Gastroesophageal sphincter (tissue), 4 donors: ENCODE data around the gene FYB2. TPM values are rescaled to one million over a fixed set of nuclear protein-coding genes. Genes with fewer than 3 reads are reported as not detected.

Experiments
- ATAC-seq: fragments of 150-250 bp; one replicate; pipeline ENCODE4 v1.9.1; 2016; ENCODE audit warnings: mild to moderate bottlenecking, moderate library complexity
- H3K27ac ChIP-seq, 4 donors: fragments of 200-600 bp; sonication (generic) in 3 of 4; 1 replicate in 3 of 4; 2 replicates in 1 of 4; pipeline ENCODE4 v1.5.1; 2016 to 2019
- H3K27me3 ChIP-seq: fragments of 200-600 bp; sonication (generic); one replicate; pipeline ENCODE4 v1.5.1; 2019
- H3K36me3 ChIP-seq, 2 donors: fragments of 200-600 bp; sonication (generic); one replicate each; pipeline ENCODE4 v1.5.1; 2019; ENCODE audit warnings: control low read depth in 1 of 2
- H3K4me1 ChIP-seq, 3 donors: fragments of 200-600 bp; sonication (generic); 1 replicate in 2 of 3; 2 replicates in 1 of 3; pipeline ENCODE4 v1.5.1; 2016 to 2019; ENCODE audit warnings: control low read depth in 2 of 3
- H3K4me3 ChIP-seq, 2 donors: fragments of 200-600 bp; sonication (generic); one replicate each; pipeline ENCODE4 v1.5.1; 2019; ENCODE audit warnings: mild to moderate bottlenecking in 1 of 2, moderate library complexity in 1 of 2
- H3K9me3 ChIP-seq, 3 donors: fragments of 200-600 bp; sonication (generic); one replicate each; pipeline ENCODE4 v1.5.1; 2017 to 2019; ENCODE audit warnings: control low read depth in 2 of 3
- EP300 ChIP-seq: sonication (generic); formaldehyde crosslinking; IDR thresholded peaks from one replicate; pipeline ENCODE4 v1.6.1; 2017; ENCODE audit warnings: antibody characterized with exemption, mild to moderate bottlenecking
- POLR2A ChIP-seq, 2 donors: fragments of 450-650 bp; IDR thresholded peaks; one replicate each; pipeline ENCODE4 v1.6.1; 2017; ENCODE audit warnings: antibody characterized with exemption in 2 of 2, mild to moderate bottlenecking in 2 of 2, moderate library complexity in 1 of 2
- POLR2AphosphoS5 ChIP-seq: sonication (generic); formaldehyde crosslinking; IDR thresholded peaks from one replicate; pipeline ENCODE4 v1.6.1; 2017; ENCODE audit warnings: antibody characterized with exemption
- WGBS, 2 donors: methylation state at CpG; one replicate each; pipeline ENCODE4 v1.1.5; 2018; ENCODE audit warnings: low coverage in 1 of 2; 5-methylcytosine and 5-hydroxymethylcytosine counted together
- total RNA-seq, 4 donors: library from RNA; depleted of rRNA; stranded (reverse); fragments of >200 nt; gene quantifications; one replicate each; pipeline ENCODE4 v1.1.0, GENCODE V29; 2016
- TF ChIP-seq, protein P1 (sequence below), 4 experiments: fragments of 200-600 bp in 2 of 4; fragments of 450-650 bp in 2 of 4; sonication (generic) in 1 of 4; IDR thresholded peaks; one replicate each; pipeline ENCODE4 v1.5.1; 2017 to 2019; ENCODE audit warnings: antibody characterized with exemption in 4 of 4, mild to moderate bottlenecking in 2 of 4, moderate library complexity in 2 of 4

FYB2 gene
- total RNA-seq, 4 donors from 2014 or later = 0.64 TPM; not detected in 3

DNA sequence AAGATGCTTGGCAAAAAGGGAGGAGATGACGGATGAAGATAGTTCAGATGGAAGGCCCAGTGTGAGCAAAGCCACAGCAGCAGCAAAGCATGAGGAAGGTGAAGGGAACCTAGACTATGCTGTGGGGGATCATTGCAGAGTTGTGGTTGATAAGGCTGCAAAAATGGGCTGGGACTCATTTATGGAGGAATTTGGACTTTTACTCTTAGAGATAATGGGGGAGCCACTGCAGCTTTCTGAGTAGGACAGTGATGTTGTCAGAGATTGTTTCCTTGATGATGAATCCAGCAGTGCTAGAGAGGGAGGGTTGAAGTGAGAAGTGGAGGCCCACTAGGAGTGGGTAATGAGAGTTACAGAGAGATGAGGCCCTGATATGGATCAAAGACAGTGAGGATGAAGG lies 33.3 kb upstream of the FYB2 start:
- H3K36me3 ChIP-seq = no peaks in the 10 kb centered on the region
- no peaks in the 10 kb centered on the region for H3K4me1 ChIP-seq
- no peak overlapping the region for H3K4me3 ChIP-seq
- peaks cover under 1% of the 10 kb centered on the region for H3K27me3 ChIP-seq
- TF ChIP-seq, protein P1, sequence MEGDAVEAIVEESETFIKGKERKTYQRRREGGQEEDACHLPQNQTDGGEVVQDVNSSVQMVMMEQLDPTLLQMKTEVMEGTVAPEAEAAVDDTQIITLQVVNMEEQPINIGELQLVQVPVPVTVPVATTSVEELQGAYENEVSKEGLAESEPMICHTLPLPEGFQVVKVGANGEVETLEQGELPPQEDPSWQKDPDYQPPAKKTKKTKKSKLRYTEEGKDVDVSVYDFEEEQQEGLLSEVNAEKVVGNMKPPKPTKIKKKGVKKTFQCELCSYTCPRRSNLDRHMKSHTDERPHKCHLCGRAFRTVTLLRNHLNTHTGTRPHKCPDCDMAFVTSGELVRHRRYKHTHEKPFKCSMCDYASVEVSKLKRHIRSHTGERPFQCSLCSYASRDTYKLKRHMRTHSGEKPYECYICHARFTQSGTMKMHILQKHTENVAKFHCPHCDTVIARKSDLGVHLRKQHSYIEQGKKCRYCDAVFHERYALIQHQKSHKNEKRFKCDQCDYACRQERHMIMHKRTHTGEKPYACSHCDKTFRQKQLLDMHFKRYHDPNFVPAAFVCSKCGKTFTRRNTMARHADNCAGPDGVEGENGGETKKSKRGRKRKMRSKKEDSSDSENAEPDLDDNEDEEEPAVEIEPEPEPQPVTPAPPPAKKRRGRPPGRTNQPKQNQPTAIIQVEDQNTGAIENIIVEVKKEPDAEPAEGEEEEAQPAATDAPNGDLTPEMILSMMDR (IDR thresholded peaks at IDR 0.05) = no peak
- TF ChIP-seq POLR2AphosphoS5 (no peak), EP300 (no peak), POLR2A (IDR thresholded peaks at IDR 0.05) (no peak)
- ATAC-seq = no peak
- H3K27ac ChIP-seq = no peak overlapping the region
- no peaks in the 10 kb centered on the region for H3K9me3 ChIP-seq
- 0 to 57% methylated on average over 1 of the region's 1 CpG for WGBS, 2 donors

DNA sequence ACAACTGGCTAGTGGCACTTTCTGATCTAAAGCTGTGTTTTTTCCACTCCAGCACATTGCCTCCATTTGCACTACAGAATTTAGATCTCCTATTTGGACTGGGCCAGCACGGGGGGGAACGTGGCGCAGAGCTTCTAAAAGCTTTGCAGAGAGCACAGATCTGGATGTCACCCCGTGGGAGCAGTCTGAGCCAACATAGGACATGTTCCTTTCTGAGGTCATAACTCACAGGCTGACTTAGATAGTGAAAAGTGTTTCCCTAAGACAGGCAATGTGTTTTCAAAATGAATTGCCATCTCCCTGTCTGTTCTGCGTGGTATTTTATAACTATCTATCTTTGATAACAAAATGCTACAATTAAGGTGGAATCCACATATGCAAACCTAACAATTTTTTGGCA lies 31.7 kb upstream of the FYB2 start:
- Histone ChIP-seq H3K4me3 (no peak overlapping the region), H3K27me3 (peaks cover 5% of the 10 kb centered on the region), H3K27ac (no peak overlapping the region), H3K36me3 (no peaks in the 10 kb centered on the region), H3K4me1 (no peaks in the 10 kb centered on the region), H3K9me3 (no peaks in the 10 kb centered on the region)
- no peak for TF ChIP-seq EP300
- TF ChIP-seq, protein P1 (IDR thresholded peaks at IDR 0.05) = no peak
- TF ChIP-seq POLR2A (IDR thresholded peaks at IDR 0.05) = no peak
- TF ChIP-seq POLR2AphosphoS5 = no peak
- 66 to 72% methylated on average over 5 of the region's 5 CpGs for whole genome bisulfite sequencing, 2 donors
- no peak for ATAC-seq

DNA sequence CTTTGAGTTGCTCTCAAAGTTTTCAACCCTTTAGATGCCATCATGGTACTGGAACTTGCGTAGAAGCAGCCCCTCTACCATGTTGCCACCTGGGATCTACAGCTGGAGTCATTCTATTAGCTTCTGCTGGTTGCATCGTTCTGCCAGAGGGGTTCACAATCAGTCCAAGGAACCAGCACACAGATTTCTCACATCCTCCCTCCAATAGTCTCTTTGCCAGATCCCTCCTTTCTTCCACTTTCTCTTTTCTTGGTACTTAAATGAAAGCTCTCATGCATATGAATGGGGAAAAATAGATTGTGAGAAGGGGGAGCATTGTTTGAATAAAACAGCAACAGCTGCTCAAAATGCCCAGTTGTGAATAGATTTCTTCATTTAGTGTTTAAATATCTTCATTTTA lies 31.2 kb upstream of the FYB2 start:
- TF ChIP-seq POLR2A (IDR thresholded peaks at IDR 0.05) = no peak
- no peak for TF ChIP-seq EP300
- Histone ChIP-seq H3K9me3 (no peaks in the 10 kb centered on the region), H3K4me1 (no peaks in the 10 kb centered on the region), H3K27me3 (peaks cover 5% of the 10 kb centered on the region), H3K36me3 (no peaks in the 10 kb centered on the region), H3K27ac (no peak overlapping the region), H3K4me3 (no peak overlapping the region)
- 79% methylated on average over 2 of the region's 2 CpGs; no CpG with 5 or more reads in 1 of the 2 donors for WGBS, 2 donors
- no peak for ATAC-seq

DNA sequence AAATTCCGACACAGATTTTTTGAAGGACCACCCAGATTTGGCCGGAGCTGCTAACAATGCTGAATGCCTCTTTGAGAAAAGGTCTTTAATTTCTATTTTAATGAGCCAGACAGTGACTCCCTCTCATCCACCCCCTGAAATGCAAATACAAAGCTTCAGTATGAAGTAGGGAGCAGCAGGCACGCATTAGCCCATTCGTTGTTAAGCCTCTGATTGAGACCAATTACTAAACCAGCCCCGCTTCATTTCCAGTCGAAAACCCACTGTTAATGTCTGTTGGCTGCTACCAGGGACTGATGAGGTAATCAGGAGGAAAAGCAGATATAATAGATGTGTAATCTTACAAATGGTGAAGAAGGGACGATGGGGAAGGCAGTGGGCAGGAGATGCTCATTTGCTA lies 30.5 kb upstream of the FYB2 start:
- 67 to 79% methylated on average over 1 to 7 of the region's 7 CpGs for WGBS, 2 donors
- H3K4me3 ChIP-seq = no peak overlapping the region
- no peaks in the 10 kb centered on the region for H3K9me3 ChIP-seq
- no peak for ATAC-seq
- no peaks in the 10 kb centered on the region for H3K4me1 ChIP-seq
- peaks cover 5% of the 10 kb centered on the region for H3K27me3 ChIP-seq
- TF ChIP-seq, protein P1 (IDR thresholded peaks at IDR 0.05) = no peak
- H3K27ac ChIP-seq = no peak overlapping the region
- no peaks in the 10 kb centered on the region for H3K36me3 ChIP-seq

DNA sequence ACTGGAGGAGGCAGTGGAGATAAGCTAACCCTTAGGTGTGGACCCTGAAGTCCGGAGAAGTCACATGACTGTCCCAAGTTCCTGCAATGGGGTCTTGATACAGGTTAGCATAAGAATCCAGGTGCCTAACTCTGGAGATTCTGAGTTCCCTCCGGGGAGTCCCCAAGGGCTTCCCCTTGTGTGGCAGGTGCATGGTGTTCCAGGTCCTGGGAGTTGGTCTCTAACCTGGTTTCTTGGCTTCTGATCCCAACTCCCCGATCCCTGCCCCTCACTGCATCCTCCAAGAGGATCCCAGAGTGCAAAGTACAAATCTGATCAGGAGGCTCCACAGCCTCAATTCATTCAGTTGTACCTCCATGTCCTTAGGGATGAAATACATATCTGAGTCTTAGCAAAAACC lies 26.1 kb upstream of the FYB2 start:
- Histone ChIP-seq H3K9me3 (no peaks in the 10 kb centered on the region), H3K27ac (no peak overlapping the region), H3K36me3 (no peaks in the 10 kb centered on the region), H3K27me3 (peaks cover 5% of the 10 kb centered on the region), H3K4me1 (no peaks in the 10 kb centered on the region), H3K4me3 (no peak overlapping the region)
- ATAC-seq = no peak
- TF ChIP-seq EP300 = no peak
- 80 to 88% methylated on average over 1 of the region's 3 CpGs for WGBS, 2 donors

DNA sequence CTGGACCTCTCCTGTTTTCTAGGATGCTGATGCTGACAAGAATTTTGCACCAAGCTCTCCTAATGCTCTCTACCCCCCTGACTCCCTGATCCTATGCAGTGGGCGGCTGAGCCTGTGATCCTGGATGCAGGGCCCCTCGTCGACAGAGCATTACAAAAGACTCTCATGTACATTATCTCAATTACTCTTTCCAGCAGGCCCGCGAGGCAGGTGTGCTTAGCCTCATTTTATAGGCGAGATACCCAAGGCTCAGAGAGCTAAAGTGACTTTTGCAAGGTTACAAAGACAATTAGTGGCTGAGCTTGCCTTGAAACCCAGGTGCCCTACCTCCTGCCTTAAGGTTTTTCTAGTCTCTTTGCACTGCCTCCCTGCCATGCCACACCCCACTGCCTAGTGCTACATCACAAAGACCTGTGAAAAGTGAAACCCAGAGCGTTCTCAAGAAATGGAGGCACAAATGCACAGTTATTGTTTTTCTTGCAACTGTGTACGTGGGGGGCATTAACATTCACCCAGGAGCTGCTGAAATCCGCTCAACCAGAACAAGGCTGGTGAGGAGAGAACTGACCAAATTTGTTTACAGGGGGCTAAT lies 25.4 kb upstream of the FYB2 start:
- TF ChIP-seq EP300 (no peak), POLR2A (IDR thresholded peaks at IDR 0.05) (no peak), POLR2AphosphoS5 (no peak)
- TF ChIP-seq, protein P1 (IDR thresholded peaks at IDR 0.05) = no peak
- Histone ChIP-seq H3K4me3 (no peak overlapping the region), H3K9me3 (no peaks in the 10 kb centered on the region), H3K36me3 (no peaks in the 10 kb centered on the region), H3K4me1 (no peaks in the 10 kb centered on the region), H3K27ac (no peak overlapping the region), H3K27me3 (peaks cover 5% of the 10 kb centered on the region)
- ATAC-seq = no peak
- 67 to 78% methylated on average over 3 of the region's 9 CpGs for WGBS, 2 donors
